Lung (tissue), 12 donors: Measurements from ENCODE around the gene BEX3. TPM values are rescaled to one million over a fixed set of nuclear protein-coding genes. Genes with fewer than 3 reads are reported as not detected.

Source experiments
- ATAC-seq: fragments of 200-7000 bp; cut with Tn5 transposase; one replicate; pipeline ENCODE4 v1.9.1; 2020; ENCODE audit warnings: moderate number of reproducible peaks; ENCODE audit not compliant: insufficient read depth, low FRiP score
- DNase-seq, 3 donors: peaks; one replicate each; pipeline ENCODE4 v3.0.0-alpha.2; 2013 to 2017
- H3K27ac ChIP-seq, 2 donors: one replicate each; pipeline ENCODE4 v1.5.1; 2013; ENCODE audit warnings: mild to moderate bottlenecking in 2 of 2, moderate library complexity in 2 of 2, control low read depth in 1 of 2, inconsistent platforms in 1 of 2, low read depth in 1 of 2, low read length in 1 of 2
- H3K27me3 ChIP-seq, 3 donors: one replicate each; pipeline ENCODE4 v1.5.1; 2013; ENCODE audit warnings: low read length in 2 of 3; ENCODE audit not compliant: control insufficient read depth in 3 of 3, insufficient read depth in 3 of 3
- H3K36me3 ChIP-seq, 4 donors: one replicate each; pipeline ENCODE4 v1.5.1; 2013; ENCODE audit warnings: low read length in 4 of 4, mild to moderate bottlenecking in 1 of 4, moderate library complexity in 1 of 4; ENCODE audit not compliant: control insufficient read depth in 4 of 4, insufficient read depth in 4 of 4
- H3K4me1 ChIP-seq, 5 donors: one replicate each; pipeline ENCODE4 v1.5.1; 2013; ENCODE audit warnings: low read length in 5 of 5, mild to moderate bottlenecking in 2 of 5, moderate library complexity in 1 of 5; ENCODE audit not compliant: control insufficient read depth in 5 of 5, insufficient read depth in 5 of 5
- H3K4me3 ChIP-seq: one replicate; pipeline ENCODE4 v1.5.1; 2013; ENCODE audit warnings: mild to moderate bottlenecking, control low read depth, moderate library complexity
- H3K9ac ChIP-seq, 2 donors: one replicate each; pipeline ENCODE4 v1.5.1; 2013; ENCODE audit warnings: low read length in 2 of 2, control low read depth in 1 of 2; ENCODE audit not compliant: insufficient read depth in 1 of 2
- H3K9me3 ChIP-seq, 4 donors: one replicate each; pipeline ENCODE4 v1.5.1; 2013; ENCODE audit warnings: low read length in 3 of 4, mild to moderate bottlenecking in 1 of 4, moderate library complexity in 1 of 4; ENCODE audit not compliant: control insufficient read depth in 4 of 4, insufficient read depth in 3 of 4
- WGBS, 2 donors: extraction: QIAGEN DNeasy Blood & Tissue Kit; methylation state at CpG; one replicate each; pipeline ENCODE4 v1.1.7; 2013; 5-methylcytosine and 5-hydroxymethylcytosine counted together
- polyA plus RNA-seq, 2 donors: library from polyadenylated mRNA; stranded (reverse); fragments of 200-250 nt; gene quantifications; one replicate each; pipeline ENCODE4 v1.2.1, GENCODE V29; 2013
- total RNA-seq, 2 donors: library from RNA; depleted of rRNA in 1 of 2; stranded (reverse); fragments of >200 nt in 1 of 2; gene quantifications; one replicate each; pipeline ENCODE4 v1.2.1, GENCODE V29; 2014 to 2021
- TF ChIP-seq, protein P1 (sequence below): IDR thresholded peaks from 2 replicates; pipeline ENCODE4 v1.5.1; 2012; ENCODE audit warnings: mild to moderate bottlenecking; ENCODE audit errors: control extremely low read depth, extremely low read depth
- donor health status: control.
- donor health status: control.
- donor health status: Bipolar disorder and iron deficiency.
- donor health status: healthy.
- donor health status: DM: yes; HTN: yes; CAD: no.

BEX3 gene
- total and polyA plus RNA-seq, 4 donors: 79.7 to 145 (median 96.4) TPM

DNA sequence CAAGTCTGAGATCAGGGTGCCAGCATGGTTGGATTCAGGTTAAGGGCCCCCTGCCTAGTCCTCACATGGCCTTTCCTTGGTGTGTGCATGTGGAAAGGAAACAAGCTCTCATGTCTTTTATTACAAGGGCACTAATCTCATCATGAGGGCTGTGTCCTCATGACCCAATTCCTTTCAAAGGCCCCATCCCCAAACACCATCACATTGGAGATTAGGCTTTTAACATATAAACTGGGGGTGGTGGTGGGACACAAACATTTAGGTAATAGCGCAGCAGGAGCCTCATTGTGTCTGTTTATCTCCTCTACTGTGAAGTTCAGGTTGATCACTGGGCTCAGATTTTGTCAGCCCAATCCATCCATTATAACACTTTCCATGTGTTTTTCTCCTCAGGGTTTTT lies 41.0 kb downstream of the BEX3 start:
- Histone ChIP-seq H3K4me3 (no peak overlapping the region), H3K27ac (no peak overlapping the region), H3K9me3 (no peaks in the 10 kb centered on the region), H3K4me1 (no peaks in the 10 kb centered on the region), H3K36me3 (no peaks in the 10 kb centered on the region), H3K9ac (no peak overlapping the region), H3K27me3 (peaks cover 0 to 22% (median 3%) of the 10 kb centered on the region in 3 donors)
- ATAC-seq: no peak
- DNase-seq: no peak
- 42 to 92% methylated on average over 1 of the region's 1 CpG for WGBS, 2 donors
- TF ChIP-seq, protein P1, sequence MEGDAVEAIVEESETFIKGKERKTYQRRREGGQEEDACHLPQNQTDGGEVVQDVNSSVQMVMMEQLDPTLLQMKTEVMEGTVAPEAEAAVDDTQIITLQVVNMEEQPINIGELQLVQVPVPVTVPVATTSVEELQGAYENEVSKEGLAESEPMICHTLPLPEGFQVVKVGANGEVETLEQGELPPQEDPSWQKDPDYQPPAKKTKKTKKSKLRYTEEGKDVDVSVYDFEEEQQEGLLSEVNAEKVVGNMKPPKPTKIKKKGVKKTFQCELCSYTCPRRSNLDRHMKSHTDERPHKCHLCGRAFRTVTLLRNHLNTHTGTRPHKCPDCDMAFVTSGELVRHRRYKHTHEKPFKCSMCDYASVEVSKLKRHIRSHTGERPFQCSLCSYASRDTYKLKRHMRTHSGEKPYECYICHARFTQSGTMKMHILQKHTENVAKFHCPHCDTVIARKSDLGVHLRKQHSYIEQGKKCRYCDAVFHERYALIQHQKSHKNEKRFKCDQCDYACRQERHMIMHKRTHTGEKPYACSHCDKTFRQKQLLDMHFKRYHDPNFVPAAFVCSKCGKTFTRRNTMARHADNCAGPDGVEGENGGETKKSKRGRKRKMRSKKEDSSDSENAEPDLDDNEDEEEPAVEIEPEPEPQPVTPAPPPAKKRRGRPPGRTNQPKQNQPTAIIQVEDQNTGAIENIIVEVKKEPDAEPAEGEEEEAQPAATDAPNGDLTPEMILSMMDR: no peak

DNA sequence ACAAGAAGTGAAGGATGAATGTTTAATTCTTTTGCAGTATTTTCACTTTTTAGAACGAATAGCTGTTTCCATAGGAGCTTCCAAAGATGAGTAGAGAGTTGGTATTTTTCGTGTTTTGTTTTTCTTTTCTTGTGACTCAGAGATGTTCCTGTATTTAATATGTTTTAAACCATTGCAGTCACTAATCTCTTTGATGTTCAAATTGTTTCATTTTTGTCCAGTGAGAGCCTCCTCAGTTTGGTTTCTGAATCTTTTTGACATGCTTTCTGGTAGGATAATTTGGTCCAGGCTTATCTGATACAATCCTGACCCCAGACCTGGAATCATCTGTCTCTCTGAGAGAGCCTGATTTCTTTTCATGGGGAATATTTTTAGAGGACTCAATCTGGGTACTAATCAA lies 41.6 kb downstream of the BEX3 start:
- Histone ChIP-seq H3K27me3 (peaks cover 0 to 22% (median 3%) of the 10 kb centered on the region in 3 donors), H3K27ac (no peak overlapping the region), H3K4me3 (no peak overlapping the region), H3K9ac (no peak overlapping the region), H3K4me1 (no peaks in the 10 kb centered on the region), H3K9me3 (no peaks in the 10 kb centered on the region), H3K36me3 (no peaks in the 10 kb centered on the region)
- no peak for ATAC-seq
- 40 to 84% methylated on average over 2 of the region's 2 CpGs for WGBS, 2 donors
- TF ChIP-seq, protein P1: no peak
- DNase-seq: no peak

DNA sequence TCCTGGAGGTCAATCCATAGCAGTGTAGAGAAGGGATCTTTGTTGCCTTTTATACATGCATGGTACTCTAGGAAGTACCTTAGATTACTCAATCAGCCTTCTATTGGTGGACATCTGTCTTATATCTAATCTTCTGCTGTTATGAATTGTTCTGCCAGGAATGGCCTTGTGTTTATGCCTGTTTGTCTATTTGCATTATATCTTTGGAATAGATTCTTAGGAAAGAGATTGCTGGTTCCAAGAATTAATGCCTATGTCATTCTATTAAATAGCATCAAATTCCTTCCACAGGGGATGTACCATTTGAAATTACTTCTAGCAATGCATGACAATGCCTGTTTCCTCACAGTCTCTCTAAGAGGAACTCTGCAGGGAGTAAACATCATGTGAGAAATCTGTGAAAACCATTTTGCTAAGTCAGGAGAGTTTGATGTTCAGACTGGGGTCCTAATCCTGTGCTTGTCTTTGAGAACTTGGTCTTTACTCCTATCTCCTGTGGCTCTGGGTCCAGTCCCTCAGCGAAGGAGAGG lies 42.5 kb downstream of the BEX3 start:
- TF ChIP-seq, protein P1: no peak
- 65 to 93% methylated on average over 1 of the region's 1 CpG for WGBS, 2 donors
- no peak for ATAC-seq

More for the DNA sequence above, 42.5 kb downstream of the BEX3 start:
- DNase-seq: no peak
- peaks cover 0 to 22% (median 3%) of the 10 kb centered on the region in 3 donors for H3K27me3 ChIP-seq
- H3K36me3 ChIP-seq: no peaks in the 10 kb centered on the region
- H3K27ac ChIP-seq: no peak overlapping the region
- H3K4me3 ChIP-seq: no peak overlapping the region
- H3K4me1 ChIP-seq: no peaks in the 10 kb centered on the region
- H3K9ac ChIP-seq: no peak overlapping the region
- no peaks in the 10 kb centered on the region for H3K9me3 ChIP-seq
